ENCODE measurements around the gene HOMER3.
A peak's percentile ranks its signal among the peaks of the same experiment; 100 is the strongest.

HOMER3 gene

GRCh38 chr19:18940769-18941627 is at the start of gene HOMER3:
Gene HOMER3 (minus strand): TSS chr19:18941217. CDS start chr19:18938982, 2,235 bp downstream.
- DNase-seq (ENCODE audit: low spot score): peak; percentile 95

DNA sequence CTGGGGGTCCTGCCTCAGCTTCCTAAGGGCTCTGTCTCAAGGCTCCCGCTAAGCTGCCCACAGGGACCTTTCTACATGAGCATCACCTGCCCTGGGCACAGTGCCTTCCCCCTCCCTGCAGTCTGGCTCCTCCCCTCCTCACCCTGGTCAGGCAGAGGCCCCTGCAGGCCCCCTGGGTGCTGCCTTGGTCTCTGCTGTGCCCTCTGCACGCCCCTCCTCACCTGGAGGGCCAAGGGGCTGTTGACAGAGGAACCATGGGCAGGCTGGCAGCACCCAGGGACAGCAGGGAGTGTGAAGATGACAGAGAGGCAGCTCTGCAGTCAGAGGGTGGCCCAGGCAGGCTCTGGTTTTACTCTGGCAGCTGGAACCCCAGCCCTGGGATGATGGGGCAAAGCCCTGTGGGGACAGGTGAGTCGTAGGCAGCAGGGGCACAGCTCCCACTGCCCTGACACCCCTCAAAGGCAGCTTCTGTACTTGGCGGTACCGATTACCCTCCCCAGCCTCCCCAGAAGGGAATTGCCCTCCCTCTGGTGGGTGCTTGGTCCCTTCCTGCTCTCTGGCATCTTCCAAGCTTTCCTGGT is 49.2 kb upstream of the HOMER3 start:
- DNase-seq (ENCODE audit: low spot score): no peak

GRCh38 chr19:18989316-18989715 is 48.3 kb upstream of the HOMER3 start:
- DNase-seq (ENCODE audit: low spot score): no peak

DNA sequence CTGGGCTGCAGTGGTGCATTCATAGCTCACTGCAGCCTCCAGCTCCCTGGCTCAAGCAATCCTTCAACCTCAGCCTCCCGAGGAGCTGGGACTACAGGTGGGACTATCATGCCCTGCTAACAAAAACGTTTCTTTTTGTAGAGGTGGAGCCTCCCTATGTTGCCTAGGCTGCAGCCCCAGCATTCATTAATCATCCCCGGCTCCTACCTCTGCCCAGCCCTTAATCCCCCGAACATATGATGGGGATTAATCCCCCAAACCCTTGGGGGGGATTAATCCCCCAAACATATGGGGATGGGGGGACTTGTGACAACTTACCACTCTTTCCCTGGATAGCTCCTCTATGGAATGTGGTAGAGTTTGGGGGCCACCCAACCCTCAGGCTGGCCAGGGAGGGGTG is 46.4 kb upstream of the HOMER3 start:
- no peak for DNase-seq (ENCODE audit: low spot score)

GRCh38 chr19:18985257-18985656 is 44.2 kb upstream of the HOMER3 start:
- no peak for DNase-seq (ENCODE audit: low spot score)

- DNase-seq (ENCODE audit: low spot score): no peak
These were observed 43.2 kb upstream of the HOMER3 start for GRCh38 chr19:18984251-18984650.

DNA sequence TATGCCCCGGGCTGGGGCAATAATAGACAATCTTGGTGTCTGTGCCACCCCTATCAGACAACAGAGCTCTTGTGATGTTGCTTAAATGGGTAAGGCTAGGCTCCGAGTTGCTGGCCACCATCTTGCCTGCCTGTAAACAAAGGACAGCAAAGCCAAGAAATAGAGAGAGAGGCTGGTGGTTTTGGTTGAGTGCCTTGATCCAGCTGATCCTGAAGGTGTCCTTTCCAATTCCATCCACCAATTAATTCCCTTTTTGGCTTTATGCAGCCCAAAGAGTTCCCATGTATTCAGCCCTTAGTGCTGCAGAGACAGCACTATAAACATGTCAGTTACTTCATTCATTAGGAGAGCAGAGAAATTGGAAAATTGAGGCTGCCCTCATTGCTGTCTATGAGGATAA is 41.7 kb upstream of the HOMER3 start:
- DNase-seq (ENCODE audit: low spot score): no peak

DNA sequence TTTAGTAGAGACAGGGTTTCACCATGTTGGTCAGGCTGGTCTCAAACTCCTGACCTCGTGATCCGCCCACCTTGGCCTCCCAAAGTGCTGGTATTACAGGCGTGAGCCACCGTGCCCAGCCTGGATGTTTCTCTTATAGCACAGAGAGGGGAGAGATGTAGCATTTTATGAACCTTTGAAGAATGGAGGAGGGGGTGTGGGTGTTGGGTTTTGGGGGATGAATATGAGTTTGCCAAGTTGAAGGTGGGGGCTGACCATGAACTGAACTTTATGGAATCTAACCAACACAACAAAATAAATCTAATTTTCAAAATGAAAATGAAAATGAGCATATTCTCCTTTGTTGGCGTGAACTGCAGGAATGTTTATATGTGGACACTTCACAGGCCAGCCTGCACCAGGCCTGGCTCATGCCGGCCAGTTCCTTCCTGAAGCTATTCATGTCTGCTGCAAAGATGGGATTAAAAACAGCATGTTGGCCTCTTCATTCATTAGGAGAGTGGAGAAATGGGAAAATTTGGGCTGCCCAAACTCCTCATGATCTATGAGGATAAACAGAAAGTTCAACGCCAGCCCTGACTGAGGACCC is 39.5 kb upstream of the HOMER3 start:
- no peak for DNase-seq (ENCODE audit: low spot score)

- no peak for DNase-seq (ENCODE audit: low spot score)
These were observed 37.6 kb upstream of the HOMER3 start for GRCh38 chr19:18978616-18979015.

DNA sequence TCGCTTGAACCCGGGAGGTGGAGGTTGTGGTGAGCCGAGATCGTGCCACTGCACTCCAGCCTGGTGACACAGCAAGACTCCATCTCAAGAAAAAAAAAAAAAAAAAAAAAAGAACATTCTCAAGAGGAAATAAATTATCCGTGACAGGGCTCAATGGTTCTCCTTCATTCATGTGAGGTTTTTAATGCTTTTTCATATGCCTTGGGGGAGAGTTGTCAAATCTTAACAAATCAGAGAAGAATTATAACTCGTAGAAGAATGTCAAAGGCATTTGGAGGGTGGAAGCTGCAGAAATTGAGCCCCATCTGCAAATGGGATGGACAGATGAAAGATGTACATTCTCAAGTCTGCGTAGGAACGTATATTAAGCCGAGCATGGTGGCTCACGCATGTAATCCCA is 34.9 kb upstream of the HOMER3 start:
- no peak for DNase-seq (ENCODE audit: low spot score)

DNA sequence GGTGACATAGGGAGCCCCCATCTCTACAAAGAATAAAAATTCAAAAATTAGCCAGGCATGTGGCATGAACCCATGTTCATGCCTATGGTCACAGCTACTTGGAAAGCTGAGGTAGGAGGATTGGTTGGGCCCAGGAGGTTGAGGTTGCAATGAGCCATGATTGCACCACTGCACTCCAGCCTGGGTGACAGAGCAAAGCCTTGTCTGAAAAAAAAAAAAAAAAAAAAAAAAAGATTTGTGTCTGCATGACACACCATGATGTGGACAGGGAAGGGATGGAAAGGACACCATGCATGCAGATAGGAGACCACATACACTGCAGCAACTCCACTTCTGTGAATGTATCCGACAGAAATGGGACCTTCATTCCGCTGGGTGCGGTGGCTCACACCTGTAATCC is 34.0 kb upstream of the HOMER3 start:
- no peak for DNase-seq (ENCODE audit: low spot score)

DNA sequence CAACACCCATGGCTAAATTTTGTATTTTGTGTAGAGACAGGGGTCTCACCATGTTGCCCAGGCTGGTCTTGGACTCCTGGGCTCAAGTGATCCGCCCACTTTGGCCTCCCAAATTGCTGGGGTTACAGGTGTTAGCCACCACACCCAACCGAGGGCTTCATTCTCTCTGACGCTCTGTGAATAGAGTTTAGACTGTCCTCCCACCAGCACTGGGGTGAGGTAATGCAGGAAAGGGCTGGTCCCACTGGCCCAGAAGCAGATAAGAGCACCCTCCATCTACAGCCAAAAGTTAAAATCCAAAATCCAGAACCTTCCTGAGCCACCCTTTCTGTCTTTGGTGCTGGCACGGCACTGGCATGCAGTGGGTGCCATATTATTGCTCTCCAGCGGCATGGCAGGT is 31.8 kb upstream of the HOMER3 start:
- DNase-seq (ENCODE audit: low spot score): no peak

- no peak for DNase-seq (ENCODE audit: low spot score)
These were observed 31.3 kb upstream of the HOMER3 start for GRCh38 chr19:18972301-18972811.

DNA sequence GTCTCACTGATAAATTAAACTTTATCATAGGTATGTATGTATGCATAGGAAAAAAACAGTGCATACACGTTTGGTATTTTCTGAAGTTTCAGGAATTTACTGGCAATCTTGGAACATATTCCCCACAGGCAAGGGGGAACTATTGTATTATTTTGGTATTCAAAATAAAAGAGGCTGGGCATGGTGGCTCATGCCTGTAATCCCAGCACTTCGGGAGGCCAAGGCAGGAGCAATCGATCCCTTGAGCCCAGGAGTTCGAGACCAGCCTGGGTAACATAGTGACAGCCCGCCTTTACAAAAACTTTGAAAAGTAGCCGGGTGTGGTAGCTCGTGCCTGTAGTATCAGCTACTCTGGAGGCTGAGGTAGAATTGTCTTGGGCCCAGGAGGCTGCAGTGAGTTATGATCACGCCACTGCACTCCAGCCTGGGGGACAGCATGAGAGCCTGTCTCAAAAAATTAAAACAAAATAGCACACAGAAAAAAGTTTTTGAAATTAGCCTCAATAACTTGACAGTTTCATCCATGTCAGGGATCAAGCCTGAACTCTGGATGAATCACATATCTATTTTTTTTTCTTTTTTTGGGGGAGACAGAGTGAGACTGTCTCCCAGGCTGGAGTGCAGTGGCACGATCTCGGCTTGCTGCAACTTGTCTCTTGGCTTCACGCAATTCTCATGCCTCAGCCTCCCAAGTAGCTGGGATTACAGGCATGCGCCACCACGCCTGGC is 29.1 kb upstream of the HOMER3 start:
- DNase-seq (ENCODE audit: low spot score): no peak

DNA sequence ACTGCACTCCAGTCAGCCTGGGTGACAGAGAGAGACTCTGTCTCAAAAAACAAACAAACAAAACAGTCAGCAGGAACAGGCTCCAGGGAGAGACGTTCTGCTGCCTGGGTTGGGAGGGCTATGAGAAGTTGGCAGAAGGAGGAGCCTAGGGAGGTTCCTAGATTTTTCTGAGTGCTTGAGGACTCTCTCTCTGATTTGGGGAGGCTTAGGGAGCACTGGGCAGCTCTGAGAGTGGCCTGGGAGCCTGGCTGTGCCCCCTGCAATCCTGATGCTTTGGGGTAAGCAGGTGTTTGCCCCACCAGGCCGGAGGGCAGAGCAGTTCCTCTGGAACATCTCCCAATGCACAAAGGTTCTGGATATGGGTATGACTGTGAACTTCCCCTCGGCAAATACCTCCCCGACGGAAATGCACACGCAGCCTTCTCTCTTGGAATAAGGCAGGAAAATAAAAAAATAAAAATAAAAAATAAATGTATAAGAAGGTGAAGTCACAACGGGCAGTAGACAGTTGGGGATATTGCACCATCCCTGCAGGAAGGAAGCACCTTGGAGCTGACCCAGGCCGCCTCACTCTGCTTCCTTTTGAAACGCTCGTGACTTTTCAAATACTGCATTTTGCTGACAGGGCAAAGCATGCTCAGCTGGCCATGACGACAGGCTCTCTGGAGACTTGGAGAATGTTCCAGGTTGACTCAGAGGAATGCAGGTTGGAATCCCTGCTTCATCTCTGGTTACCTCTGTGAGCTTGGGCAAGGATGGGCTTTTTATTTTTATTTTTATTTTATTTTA is 26.5 kb upstream of the HOMER3 start:
- DNase-seq (ENCODE audit: low spot score): no peak

GRCh38 chr19:18966307-18966706 is 25.3 kb upstream of the HOMER3 start:
- DNase-seq (ENCODE audit: low spot score): no peak

- DNase-seq (ENCODE audit: low spot score): no peak
These were observed 23.1 kb upstream of the HOMER3 start for GRCh38 chr19:18964121-18964520.

- no peak for DNase-seq (ENCODE audit: low spot score)
These were observed 21.0 kb upstream of the HOMER3 start for GRCh38 chr19:18961767-18962620.

DNA sequence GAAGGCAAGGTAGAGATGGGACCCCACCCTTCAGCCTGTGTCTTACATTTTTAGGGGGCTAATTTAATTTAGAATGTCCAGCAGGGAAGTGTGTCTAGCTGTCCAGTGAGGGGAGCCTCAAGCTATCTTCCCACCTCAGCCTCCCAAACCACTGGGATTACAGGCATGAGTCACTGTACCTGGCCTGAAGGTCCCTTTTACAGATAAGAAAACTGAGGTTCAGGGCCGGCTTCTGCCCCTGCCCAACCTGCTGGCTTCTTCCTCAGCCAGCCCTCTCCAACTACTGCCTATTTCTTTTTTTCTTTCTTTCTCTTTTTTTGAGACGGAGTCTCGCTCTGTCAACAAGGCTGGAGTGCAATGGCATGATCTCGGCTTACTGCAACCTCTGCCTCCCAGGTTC is 19.4 kb upstream of the HOMER3 start:
- no peak for DNase-seq (ENCODE audit: low spot score)

- no peak for DNase-seq (ENCODE audit: low spot score)
These were observed 14.0 kb upstream of the HOMER3 start for GRCh38 chr19:18955042-18955441.

- DNase-seq (ENCODE audit: low spot score): no peak
These were observed 13.1 kb upstream of the HOMER3 start for GRCh38 chr19:18954094-18954493.

All from AG08396 (cell line).